Activated CD4-positive, alpha-beta T cell treated with anti-CD3 and anti-CD28 coated beads, Interleukin-2, amount 50 U/mL, for 48 hours (primary cell): Measurements from ENCODE around the gene CFAP206.

Source experiments
- DNase-seq, 2 experiments: peaks; one replicate each; pipeline ENCODE4 v3.0.0-alpha.2; 2020

Gene CFAP206, protein sequence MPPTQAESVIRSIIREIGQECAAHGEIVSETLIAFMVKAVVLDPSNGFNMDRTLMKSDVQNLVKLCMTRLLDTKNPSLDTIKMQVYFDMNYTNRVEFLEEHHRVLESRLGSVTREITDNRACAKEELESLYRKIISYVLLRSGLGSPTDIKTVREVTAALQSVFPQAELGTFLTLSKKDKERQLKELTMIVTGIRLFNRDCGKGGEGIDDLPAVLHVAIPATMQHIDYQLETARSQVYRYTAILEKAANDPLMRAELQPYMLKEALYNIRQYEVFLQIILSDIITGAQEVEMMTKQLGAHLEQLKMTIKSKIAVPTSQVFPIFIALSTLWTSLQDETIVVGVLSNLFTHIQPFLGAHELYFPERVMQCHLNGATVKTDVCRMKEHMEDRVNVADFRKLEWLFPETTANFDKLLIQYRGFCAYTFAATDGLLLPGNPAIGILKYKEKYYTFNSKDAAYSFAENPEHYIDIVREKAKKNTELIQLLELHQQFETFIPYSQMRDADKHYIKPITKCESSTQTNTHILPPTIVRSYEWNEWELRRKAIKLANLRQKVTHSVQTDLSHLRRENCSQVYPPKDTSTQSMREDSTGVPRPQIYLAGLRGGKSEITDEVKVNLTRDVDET

DNA sequence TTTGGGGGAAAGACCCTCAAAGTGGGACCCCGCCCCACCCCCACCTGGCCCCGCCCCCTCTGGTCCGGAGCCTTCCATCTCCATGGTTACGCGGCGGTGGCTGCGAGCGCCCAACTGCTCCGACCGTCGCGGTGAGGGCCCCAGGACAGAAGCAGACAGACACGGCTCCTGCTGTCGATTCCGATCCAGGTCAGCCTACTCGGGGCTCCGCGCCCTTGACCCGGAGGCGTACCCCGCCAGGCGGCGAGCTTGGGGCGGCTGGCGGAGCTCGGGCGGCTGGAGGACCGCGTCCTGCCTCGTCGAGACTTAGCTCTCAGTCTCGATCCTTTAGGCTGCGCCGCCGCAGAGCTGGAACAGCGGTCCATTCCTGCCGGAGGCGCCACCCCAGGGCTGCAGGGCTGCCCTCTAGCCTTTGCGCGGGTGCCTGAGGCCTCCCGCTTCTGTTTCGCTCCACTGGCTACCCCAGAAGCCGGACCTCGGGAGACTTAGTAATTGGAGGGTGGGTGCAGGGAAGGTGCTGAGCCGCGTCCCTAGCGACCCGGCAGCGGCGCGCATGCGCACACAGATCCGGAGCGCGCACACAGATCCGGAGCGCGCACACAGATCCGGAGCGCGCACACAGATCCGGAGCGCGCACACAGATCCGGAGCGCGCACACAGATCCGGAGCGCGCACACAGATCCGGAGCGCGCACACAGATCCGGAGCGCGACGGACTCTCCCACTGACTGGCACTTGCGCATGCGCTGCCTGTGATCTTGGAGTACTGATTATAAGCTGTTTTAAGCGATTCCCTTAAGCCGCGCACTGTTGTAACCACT lies at the start of gene CFAP206:
Gene CFAP206 (plus strand): TSS at position 72 of the 820 bp plus-strand sequence. CDS start 1,868 bp downstream, outside the sequence.
- peak; percentile 75 to 80 for DNase-seq

DNA sequence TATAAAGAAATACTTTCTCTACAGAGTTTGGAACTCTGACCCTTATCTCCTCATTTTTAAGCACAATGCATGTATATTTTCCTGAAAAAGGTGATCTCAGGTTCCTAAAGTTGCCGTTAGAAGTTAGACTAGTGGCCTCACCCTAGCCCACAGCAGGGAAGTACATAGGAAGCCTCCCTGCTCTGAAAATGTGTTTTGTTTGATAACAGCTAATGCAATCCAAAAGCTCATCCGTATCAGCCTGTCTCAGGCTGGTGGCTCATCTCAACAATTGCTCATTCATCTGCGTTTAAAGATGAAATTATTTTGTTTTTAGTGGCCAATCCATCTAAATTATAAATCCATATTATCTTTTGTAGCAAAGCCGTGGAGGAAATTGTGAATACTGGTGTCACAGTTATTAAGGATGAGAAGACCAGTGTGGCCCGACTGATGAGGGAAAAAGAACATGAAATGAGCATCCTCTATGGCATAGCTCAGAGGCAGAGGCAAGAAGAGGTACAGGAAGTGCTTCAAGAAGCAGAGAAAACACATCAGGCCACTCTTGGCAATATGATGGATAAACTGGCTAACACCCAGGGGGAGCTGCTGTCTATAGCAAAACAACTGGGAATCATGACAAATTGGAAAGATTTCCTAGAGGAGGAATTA lies 43.0 kb upstream of the CFAP206 start:
- no peak for DNase-seq

DNA sequence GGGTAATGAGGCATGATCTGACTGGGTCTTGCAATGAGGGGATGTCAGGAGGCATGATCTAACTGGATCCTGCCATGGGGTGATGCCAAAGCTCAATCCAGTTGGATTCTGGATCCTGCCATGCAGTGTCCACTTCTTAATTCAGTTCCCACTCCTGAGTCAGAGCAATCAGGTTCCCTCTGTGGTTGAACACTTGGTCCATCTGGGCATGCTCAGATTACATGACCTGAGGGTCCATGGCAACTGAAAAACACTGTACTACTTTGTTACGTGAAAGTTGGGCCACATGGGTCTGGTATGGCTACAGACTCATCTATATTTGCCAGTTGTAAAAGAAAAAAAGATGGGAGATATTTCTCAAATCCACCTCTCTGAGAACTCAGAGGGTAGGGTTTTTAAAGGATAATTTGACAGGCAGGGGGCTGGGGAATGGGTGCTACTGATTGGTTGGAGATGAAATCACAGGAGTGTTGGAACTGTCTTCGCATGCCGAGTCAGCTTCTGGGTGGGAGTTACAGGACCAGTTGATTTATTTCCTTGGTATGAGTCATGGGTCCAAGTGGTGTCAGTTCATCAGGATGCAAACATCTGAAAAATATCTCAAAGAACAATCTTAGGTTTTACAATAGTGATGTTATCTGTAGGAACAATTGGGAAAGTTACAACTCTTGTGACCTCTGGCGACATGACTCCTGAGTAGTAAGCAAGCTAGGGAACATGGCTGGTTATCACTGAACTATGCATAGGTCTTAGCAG lies 41.5 kb upstream of the CFAP206 start:
- DNase-seq, result no peak

DNA sequence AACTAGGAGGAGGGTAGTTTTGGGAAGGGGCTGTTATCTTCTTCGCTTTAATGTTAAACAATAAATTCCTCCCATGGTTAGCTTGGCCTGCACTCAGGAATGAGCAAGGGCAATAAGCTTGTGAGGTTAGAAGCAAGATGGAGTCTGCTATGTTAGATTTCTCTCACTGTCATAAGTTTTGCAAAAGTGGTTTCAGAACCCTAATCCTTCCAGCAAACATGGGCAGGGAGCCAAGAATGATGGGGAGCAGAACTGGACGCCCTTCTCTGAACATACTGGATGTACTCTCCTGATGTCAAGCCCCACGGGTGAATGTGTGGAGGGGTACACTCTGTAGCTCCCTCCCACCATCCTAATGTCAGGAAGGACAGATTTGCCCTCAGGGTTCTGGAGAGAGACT lies 40.9 kb upstream of the CFAP206 start:
- no peak for DNase-seq

DNA sequence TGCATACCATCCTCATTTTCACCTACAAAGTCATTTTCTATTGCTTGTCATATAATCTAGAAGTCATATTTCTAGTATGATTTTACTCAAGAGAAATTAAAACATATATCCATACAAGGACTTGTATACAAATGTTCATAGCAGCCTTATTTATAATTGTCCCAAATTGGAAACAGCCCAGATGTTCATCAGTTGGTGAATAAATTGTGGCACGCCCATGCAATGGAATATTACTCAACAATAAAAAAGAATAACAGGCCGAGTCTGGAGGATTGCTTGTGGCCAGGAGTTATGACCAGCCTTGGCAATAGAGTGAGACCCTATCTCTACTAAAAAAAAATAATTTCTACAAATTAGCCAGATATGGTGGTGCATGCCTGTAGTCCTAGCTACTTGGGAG lies 34.4 kb upstream of the CFAP206 start:
- DNase-seq, result no peak

DNA sequence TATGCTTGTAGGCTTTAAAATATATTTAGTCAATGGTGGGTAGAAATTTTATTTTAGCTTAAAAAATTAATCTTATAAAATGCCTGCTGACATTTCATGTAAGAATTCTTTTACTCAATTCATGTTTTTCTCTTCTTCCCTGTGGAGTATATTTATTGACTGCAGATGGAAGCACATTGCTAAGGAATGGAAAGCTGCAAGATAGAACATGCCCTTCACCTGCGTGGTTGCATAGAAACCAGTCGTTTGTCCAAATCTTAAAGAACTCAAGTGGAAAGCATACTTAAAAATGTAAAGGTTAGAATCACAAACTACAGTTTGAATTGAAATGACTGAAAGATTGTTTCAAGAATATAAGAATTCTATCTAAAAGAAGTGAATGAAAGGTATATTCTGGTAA lies 32.5 kb upstream of the CFAP206 start:
- DNase-seq, result no peak

DNA sequence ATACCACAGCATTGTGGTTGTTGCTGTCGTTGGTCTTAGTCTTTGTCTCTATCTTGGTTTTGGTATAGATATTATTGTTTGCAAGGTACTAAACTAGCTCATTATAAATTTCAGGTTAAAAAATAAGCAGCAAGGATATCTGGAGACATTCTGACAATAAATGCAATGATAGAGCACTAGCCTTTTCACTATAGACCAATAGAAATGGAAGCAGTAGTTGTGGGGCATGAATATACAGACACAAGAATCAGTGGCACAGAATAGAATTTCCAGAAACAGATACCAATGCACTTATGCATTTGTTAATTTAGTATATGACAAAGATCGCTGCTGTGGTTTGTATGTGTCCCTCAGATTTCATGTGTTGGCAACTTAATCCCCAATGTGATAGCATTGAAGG lies 31.1 kb upstream of the CFAP206 start:
- DNase-seq, result no peak

DNA sequence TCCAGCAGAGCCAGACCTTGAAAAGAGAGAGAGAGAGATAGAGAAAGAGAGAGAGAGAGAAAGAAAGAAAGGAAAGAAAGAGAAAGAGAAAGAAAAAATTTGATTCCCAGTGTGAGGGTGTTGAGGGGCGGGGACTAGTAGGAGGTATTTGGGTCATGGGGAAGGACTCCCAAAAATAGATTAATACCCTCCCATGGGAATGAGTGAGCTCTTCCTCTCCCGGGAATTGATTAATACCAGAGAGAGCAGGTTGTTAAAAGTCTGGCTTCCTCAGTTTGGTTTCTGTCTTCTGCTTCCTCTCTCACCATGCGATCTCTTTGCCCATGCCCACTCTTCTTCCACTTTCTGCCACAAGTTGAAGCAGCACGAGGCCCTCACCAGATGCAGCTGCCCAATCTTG lies 28.8 kb upstream of the CFAP206 start:
- no peak for DNase-seq

DNA sequence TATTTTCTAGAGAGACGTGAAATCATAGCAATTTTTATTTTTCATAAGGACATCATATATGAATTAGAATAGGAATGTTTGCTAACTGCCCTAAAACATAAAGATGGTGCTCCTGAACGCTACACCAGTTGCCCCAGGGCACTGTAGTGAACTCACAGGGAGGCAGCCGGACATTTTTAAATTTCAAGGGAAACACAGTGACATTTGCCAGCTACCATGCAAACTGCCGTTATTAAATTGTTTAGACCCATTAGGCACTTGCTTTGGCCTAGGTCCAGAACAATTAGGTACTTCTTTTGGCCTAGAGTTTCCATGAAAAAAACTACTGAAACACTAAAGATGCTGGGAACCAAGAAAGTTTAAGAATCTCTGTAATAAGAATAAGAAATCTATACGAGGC lies 24.9 kb upstream of the CFAP206 start:
- DNase-seq, result no peak

DNA sequence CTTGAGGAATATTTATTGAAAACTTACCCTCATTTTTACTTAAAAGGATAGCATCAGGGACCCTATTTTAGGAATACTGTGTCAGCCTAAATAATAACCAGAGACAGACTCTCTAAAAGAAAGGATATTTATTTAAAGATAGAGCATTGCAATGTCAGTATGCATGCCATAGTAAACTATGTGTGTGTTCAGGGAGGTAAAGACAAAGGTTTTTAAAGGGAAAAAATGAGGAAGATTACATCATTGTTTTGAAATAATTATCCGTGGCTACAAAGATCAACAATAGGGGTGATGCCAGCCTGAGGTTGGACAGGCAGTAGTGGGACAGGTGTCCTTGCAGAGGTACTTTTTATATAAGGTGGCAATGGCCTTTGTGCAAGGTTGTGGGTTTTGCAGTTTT lies 23.7 kb upstream of the CFAP206 start:
- no peak for DNase-seq

DNA sequence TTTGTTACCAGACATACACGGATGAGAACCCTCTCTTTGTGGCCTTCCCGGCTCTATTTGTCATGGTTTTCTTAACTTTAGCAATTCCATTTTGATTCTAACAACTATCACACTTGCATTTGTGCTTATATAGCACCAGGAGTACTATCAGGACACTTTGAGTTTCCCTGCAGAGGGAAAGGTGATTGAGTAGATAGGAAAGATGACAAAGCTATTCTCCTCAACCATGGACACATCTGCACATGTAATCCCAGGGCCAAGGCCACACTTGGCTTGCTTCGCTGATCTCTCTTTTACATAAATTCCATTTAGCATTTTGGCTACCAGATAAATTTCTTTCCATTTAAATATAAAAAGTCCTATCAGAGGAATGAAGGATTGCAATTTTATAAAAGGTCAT lies 23.3 kb upstream of the CFAP206 start:
- no peak for DNase-seq

DNA sequence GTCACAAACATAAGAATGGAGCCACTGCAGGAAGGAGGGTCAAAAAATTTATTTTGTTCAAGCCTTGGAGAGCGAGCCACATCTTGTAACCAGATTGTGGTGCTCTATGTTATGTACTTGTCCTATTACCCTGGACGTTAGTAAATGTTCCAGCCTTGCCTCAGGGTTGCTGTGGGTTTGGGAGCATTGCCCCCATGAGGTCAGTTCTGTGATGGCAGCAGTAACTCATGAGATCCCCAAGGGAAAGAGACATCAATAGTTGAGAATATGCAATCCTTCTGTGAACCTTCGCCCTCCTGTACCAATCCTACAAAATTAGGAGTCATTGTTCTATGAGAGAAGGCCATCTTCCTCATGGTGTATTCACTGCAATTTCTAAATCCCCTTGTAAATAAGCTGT lies 16.4 kb upstream of the CFAP206 start:
- no peak for DNase-seq

DNA sequence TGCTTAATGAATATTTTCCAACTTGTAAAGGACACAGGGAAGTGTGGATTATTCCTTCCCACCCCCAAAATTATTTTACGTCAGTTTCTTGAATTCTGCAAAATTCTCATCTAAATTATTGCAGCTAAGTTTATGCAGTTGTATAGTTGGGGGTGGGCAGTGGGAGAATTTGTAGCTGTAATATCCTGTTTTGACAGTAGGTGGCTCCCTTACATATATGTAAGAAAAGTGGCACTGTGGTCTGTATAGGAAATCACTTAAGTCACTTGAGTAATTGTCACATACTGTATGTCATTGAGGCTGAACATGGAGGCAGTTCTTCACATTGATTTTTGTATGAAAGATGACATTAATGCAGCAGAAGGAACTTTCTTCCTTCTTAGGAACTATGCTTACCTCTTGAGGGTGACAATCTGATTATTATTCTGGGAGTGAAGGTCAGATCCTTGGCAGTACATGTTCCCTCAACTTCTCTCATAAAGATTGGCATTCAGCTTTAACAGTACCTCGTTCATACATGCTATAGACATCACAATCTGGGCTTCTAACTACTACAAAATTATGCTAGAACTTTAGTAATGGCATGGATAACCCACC lies 14.6 kb upstream of the CFAP206 start:
- DNase-seq, result peak; percentile 28

DNA sequence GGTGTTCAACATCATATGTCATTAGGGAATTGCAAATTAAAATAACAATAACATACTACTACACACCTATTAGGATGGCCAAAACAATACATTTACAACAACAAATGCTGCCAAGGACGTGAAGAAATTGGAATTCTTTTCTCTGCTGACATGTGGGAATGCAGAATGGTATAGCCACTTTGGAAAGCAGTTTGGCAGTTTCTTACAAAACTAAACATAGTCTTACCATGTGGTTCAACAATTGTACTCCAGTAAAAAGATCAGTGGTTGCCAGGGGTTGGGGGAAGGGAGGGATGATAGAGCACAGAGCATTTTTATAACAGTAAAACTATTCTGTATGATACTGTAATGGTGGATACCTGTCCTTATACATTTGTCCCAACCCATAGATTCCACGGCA lies 12.3 kb upstream of the CFAP206 start:
- DNase-seq, result no peak

DNA sequence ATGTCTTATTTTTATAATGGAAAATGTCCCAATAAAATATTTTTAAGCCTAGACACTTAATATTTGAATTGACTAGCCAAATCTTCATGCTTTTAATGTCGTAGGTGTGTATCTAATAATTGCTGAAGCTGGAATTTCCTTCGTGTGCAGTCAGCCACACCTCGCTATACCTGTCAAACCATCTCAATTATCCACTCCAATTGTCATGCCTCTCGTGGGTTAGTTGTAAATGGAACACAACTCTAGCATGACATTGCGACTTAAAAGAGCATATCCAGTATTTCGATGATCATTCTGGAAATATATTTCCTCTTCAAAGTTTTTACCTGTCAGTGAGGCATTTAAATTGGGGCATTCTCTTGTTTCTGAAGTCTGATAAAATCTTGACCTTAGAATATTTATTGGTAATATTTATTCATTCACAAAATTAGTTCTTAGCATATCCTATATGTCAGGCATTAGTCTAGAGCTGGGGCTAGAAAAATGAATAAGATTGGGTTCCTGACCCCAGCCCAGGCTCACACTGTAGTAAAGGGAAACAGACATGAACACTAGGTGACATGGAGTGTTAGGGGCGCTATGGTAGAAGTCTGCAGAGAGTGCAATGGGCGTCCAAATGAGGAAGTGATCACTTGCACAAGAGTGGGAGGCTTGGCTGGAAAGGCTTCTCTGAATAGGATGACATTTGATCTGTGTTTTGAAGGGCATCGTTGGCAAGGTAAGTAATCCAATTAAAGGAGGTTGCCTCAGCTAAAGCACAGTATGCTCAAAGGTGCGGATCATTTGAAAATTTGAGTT lies 11.0 kb upstream of the CFAP206 start:
- DNase-seq, result no peak

DNA sequence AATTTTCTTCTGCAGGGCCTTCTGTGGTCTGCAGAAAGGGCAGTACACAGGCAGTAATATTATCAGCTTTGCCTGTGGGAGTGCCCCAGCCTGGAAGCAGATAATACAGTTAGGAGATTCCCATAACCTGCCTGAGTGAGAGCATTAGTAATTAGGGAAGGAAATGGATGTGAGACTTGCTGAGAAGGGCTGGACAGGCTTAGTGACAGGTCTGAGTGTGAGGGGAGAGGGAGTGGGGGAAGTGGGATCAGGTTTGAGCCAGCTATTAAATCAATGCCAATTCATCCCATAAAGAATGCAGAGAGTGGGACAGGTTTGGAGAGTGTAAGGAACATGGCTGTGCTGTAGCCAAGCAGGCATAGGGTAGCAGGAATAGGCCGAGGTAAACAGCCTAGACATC lies 10.1 kb upstream of the CFAP206 start:
- no peak for DNase-seq

DNA sequence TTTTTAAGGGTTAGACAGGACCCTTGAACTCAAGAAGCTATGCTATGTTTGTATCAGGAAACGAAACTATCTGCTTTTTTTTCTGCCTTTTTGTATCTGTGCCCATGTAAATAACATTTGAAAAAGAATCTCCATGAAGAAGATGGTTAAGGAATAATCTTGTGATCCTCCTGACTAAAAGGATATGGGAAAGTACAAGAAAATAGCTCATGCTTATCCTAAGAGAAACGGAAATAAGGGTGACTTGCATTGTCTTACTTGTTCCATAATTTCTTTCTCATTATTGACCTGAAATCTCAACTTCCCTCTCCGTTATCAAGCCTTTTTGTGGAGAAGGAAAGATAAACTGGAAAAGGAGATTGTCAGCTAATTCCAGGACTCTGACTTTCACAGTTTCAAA lies 5.9 kb upstream of the CFAP206 start:
- no peak for DNase-seq

DNA sequence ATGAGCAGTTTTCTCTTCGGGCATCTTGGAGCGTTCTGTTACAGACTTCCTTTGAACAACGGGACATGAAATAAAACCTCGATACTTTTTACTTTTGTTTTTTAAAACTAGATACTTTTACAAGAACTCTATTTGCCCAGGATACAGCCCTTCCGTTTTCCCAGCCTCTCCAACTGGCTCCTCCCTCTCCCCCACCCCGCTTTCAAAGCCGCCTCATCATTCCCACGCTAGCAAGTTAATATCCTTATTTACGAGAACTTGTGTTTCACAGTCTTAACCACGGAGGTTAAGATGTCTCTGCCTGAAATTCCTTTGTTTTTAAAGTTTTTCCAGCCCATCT lies 241 bp upstream of the CFAP206 start:
- no peak for DNase-seq

DNA sequence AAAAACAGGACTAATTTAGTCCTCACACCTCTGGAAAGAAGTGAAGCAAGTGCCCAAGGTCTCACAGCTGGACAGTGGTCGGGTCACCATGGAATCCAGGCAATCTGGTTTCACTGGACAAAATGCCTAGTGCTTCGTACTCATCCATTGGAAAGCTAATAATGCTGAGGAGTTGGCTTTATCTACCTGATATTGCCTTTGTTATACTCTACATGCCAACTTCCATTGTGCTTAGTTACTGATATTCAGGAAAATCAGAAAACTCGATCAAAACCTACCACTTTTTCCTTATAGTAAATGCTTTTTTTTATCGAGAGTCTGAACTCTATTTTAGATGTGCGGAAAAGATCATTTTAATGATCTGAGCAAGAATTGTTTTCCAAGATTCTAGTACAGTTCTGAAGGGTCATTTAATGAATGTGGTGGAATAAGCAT lies 966 bp downstream of the CFAP206 start:
- DNase-seq, result no peak

DNA sequence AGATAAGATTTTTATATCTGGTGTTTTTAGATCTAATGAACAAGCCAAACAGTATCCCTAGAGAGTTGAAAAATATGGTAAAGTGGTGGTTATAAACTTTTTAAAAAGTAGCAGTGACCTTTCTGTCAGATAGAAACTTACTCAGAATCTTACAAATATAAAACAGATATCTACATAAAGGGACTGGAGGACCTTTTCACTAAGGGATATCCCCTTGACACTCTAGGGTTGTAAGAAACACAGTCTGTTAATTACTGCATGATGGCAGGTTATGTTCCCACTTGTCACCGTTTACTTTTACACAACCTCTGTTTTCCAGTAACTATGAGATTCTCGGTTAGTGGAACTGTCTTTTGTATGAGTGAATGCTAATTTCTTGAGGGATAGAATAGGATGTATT lies 11.5 kb downstream of the CFAP206 start:
- no peak for DNase-seq

DNA sequence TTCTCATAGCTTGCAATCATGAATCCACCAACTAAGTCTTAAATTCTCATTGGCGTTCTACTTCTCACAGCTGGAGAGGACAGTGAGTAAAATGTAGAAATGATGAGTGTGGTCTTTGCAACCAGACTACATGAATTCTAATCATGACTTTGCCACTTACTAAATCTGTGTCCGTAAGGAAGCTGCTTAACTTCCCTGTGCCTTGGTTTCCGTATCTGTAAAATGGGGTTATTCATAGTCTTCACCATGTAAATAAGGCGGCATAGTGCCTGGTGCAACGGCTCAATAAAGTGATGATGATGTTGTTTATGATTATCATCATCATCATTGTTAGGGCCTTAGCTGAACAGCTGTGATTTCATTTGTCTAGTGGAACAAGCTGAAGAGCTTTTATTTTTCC lies 12.6 kb downstream of the CFAP206 start:
- DNase-seq, result no peak
